Lung microvascular endothelial cell (primary cell): ENCODE results near the gene LMO7. TPM values are rescaled to one million over a fixed set of nuclear protein-coding genes. Genes with fewer than 3 reads are reported as not detected.
A peak's percentile ranks its signal among the peaks of the same experiment; 100 is the strongest.
"Not testable (repeated sequence)": the region's sequence is repeated elsewhere in the genome, so short reads cannot be mapped to it uniquely, and the experiment has no call there.

Source experiments
- DNase-seq, 2 donors: peaks; one replicate each; pipeline versions ENCODE4 v3.0.0 to v3.0.0-alpha.2; 2010; ENCODE audit warnings: low read depth in 2 of 2
- total RNA-seq: library from RNA; depleted of rRNA; stranded (reverse); fragments of >200 nt; gene quantifications from 2 replicates; pipeline ENCODE4 v1.2.1, GENCODE V29; 2014

LMO7 gene
- total RNA-seq, 1 donor from 2014 or later = 25.6 TPM

- DNase-seq = peak in 1 of 2 donors; percentile 41
Measured at GRCh38 chr13:75739244-75739868, 103.2 kb downstream of the LMO7 start.

GRCh38 chr13:75740031-75740430 lies 103.9 kb downstream of the LMO7 start:
- DNase-seq = no peak

- DNase-seq = not testable (repeated sequence)
Measured at GRCh38 chr13:75743072-75743471, 106.9 kb downstream of the LMO7 start.

GRCh38 chr13:75744127-75744526 lies 108.0 kb downstream of the LMO7 start:
- no peak for DNase-seq

- no peak for DNase-seq
Measured at GRCh38 chr13:75745387-75745786, 109.3 kb downstream of the LMO7 start.

- no peak for DNase-seq
Measured at GRCh38 chr13:75748874-75749273, 112.7 kb downstream of the LMO7 start.

- DNase-seq = no peak
Measured at GRCh38 chr13:75749407-75749806, 113.3 kb downstream of the LMO7 start.

GRCh38 chr13:75751350-75751749 lies 115.2 kb downstream of the LMO7 start:
- DNase-seq = no peak

GRCh38 chr13:75752826-75753225 lies 116.7 kb downstream of the LMO7 start:
- no peak for DNase-seq

GRCh38 chr13:75754936-75755335 lies 118.8 kb downstream of the LMO7 start:
- DNase-seq = no peak

GRCh38 chr13:75757336-75757735 lies 121.2 kb downstream of the LMO7 start:
- no peak for DNase-seq

GRCh38 chr13:75759531-75759930 lies 123.4 kb downstream of the LMO7 start:
- no peak for DNase-seq

- DNase-seq = peak; percentile 28 to 52
Measured at GRCh38 chr13:75760131-75761021, 124.2 kb downstream of the LMO7 start.

- DNase-seq = peak; percentile 49 to 64
Measured at GRCh38 chr13:75761369-75761768, 125.2 kb downstream of the LMO7 start.

GRCh38 chr13:75762076-75762937 lies 126.2 kb downstream of the LMO7 start:
- peak in 1 of 2 donors; percentile 59 for DNase-seq

GRCh38 chr13:75762955-75763354 lies 126.8 kb downstream of the LMO7 start:
- peak in 1 of 2 donors; percentile 34 for DNase-seq

GRCh38 chr13:75763512-75763911 lies 127.4 kb downstream of the LMO7 start:
- DNase-seq = peak in 1 of 2 donors; percentile 31

GRCh38 chr13:75764251-75764925 lies 128.3 kb downstream of the LMO7 start:
- DNase-seq = no peak

- no peak for DNase-seq
Measured at GRCh38 chr13:75764926-75765310, 128.8 kb downstream of the LMO7 start.

GRCh38 chr13:75766636-75767035 lies 130.5 kb downstream of the LMO7 start:
- no peak for DNase-seq
